Left kidney (tissue), 2 donors: ENCODE data around the gene NCAM1. TPM values are rescaled to one million over a fixed set of nuclear protein-coding genes. Genes with fewer than 3 reads are reported as not detected.

Experiments
- DNase-seq: peaks from one replicate; pipeline ENCODE4 v3.0.0-alpha.2; 2013
- polyA plus RNA-seq: library from polyadenylated mRNA; unstranded; fragments of 120-200 nt; gene quantifications from one replicate; pipeline ENCODE4 v1.2.1, GENCODE V29; 2013; ENCODE audit not compliant: insufficient read length

Gene NCAM1
- polyA plus RNA-seq, 1 donor: 87.3 TPM

DNA sequence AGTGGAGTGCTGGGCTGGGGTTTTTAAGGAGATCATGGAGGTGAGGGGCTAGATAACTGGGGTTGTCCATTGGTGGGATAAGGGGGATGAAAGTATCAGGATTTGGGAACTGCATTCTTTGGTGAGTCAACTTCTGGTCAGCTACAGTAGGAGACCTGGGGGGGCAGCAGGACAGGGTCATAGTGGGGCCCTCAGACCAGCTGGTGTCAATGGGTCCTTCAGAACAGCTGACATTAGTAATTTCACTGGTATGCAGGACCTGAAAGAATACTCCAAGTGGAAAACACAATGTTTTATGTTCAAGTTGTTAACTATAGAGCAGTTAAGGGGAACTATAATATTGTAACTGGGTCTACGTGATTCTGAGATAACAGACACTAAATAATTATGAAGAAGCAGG, 350.3 kb downstream of the NCAM1 start:
- no peak for DNase-seq

DNA sequence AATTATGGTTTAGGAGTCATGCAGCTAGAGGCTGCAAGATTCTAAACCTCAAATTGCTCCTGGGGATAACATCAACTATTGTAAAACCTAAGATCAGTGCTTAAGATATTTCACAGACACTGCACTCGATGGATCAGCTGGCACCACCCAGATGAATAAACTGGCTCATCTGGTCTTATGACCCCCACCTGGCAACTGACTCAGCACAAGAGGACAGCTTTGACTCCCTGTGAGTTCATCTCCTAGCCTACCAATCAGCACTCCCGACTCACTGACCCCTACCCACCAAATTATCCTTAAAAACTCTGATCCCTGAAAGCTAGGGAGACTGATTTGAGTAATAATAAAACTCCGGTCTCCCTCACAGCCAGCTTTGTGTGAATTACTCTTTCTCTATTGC, 352.4 kb downstream of the NCAM1 start:
- DNase-seq: no peak

DNA sequence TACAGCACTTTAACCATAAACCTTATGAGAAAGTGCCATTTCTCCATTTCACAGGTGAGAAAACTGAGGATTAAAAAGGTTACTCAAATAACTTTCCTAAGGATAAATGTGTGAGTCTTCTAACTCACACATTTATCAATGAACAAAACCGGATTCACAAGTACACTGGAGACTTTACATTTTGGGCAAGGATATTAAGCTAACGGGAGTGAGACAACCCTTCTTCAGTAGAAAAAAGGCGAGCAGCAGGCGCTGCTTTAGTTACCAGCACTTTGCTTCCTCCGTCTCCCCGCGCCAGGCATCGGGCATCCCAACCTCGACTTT, 352.8 kb downstream of the NCAM1 start:
- DNase-seq: no peak

GRCh38 chr11:113314389-113315301, 353.4 kb downstream of the NCAM1 start, which contains the start of gene TTC12:
Gene TTC12, plus strand, starts transcription at chr11:113314583. Its CDS starts 1,675 bp downstream, at chr11:113316258.
- peak; percentile 94 for DNase-seq

GRCh38 chr11:113315811-113316210, 354.6 kb downstream of the NCAM1 start:
- DNase-seq: peak; percentile 25

GRCh38 chr11:113316256-113316655, 355.0 kb downstream of the NCAM1 start:
- no peak for DNase-seq

DNA sequence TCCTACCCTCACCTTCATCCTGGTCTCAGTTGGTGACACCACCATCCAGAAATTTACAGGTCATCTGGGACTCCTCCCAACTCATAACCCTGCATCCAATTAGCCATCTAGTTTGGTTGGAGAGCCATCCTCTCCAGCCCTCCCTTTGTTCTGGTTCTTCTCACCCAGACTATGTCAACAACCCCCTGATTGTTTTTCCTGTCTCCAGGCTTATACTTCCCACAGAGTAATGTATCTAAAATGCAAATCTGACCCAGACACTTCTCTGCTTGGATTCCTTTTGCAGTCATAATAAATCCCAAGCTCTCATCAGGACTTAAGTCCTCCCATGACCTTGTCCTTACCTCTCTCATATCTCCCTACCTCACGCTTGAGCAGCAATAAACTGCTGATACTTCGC, 356.1 kb downstream of the NCAM1 start:
- no peak for DNase-seq

GRCh38 chr11:113319085-113319484, 357.9 kb downstream of the NCAM1 start:
- DNase-seq: no peak

DNA sequence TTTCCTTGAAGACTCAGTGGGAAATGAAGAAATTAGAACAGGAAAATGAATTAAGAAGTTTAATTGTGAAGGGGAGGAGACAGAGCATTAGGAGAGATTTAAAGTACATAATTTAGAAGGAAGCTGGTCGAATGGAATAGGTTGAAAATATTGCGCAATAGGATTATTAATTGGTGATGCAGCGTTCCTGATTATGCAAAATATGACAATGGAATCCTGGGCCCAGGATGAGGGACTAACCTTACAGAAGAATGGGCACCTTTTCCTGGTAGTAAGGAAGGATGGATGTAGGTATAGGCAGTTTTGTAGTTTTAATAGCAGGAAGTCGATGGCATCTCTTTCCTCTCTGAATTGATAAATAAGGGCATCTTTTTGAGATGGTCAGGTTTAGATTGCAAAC, 360.9 kb downstream of the NCAM1 start:
- no peak for DNase-seq

DNA sequence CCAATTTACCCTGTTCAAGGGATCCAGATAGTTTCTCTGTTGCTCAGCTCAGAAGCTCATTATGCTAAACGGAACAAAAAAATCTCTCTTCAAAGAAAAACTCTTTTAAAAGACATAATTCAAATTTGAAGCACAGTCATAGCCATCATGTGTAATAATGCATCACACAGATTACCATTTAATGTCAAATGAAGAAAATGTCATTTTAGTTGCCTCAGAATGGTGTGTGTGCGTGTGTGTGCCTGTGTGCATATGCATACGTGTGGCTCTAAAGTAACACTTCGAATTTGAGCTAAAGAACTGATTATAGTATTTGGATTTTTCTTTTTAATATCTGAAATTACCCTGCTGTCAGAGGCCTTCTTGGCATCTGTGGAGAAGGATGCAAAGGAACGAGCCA, 363.0 kb downstream of the NCAM1 start:
- DNase-seq: no peak
